SU-DHL-6 (cell line): Measurements from ENCODE around the gene DOCK1.

Experiments used
- H2AFZ ChIP-seq: fragments of 200-600 bp; sonication (generic); 2 replicates; pipeline ENCODE4 v1.6.1; 2014; ENCODE audit warnings: low read depth, mild to moderate bottlenecking, moderate library complexity, mixed read lengths, antibody characterized with exemption, low read length; ENCODE audit not compliant: severe bottlenecking
- H3F3A ChIP-seq: fragments of 200-600 bp; shearing (Covaris generic); 2 replicates; pipeline ENCODE4 v1.6.0; 2016; ENCODE audit warnings: antibody characterized with exemption, mild to moderate bottlenecking; ENCODE audit not compliant: insufficient read depth
- H3K27ac ChIP-seq: fragments of 200-600 bp; sonication (generic); 2 replicates; pipeline ENCODE4 v1.5.1; 2016; ENCODE audit warnings: low read depth, mild to moderate bottlenecking, low read length, moderate library complexity, mixed read lengths
- H3K27me3 ChIP-seq: fragments of 200-600 bp; sonication (generic), shearing (Covaris generic); 2 replicates; pipeline ENCODE4 v1.6.0; 2014; ENCODE audit warnings: mild to moderate bottlenecking, low read length
- H3K36me3 ChIP-seq: fragments of 200-600 bp; sonication (generic); 2 replicates; pipeline ENCODE4 v1.6.1; 2014; ENCODE audit warnings: mild to moderate bottlenecking, low read length, mixed read lengths
- H3K4me2 ChIP-seq: fragments of 300-600, 200-600 bp; shearing (Covaris generic), sonication (generic); 2 replicates; pipeline ENCODE4 v1.6.0; 2014; ENCODE audit warnings: low read length, low read depth, mild to moderate bottlenecking; ENCODE audit not compliant: poor library complexity, severe bottlenecking
- H3K4me3 ChIP-seq: fragments of 200-600 bp; sonication (generic); 2 replicates; pipeline ENCODE4 v1.5.1; 2014; ENCODE audit warnings: antibody characterized with exemption, low read length, mild to moderate bottlenecking, mixed read lengths; ENCODE audit not compliant: insufficient read depth, poor library complexity, severe bottlenecking
- H3K79me2 ChIP-seq: fragments of 200-600 bp; sonication (generic); 2 replicates; pipeline ENCODE4 v1.6.1; 2014; ENCODE audit warnings: mild to moderate bottlenecking, low read length, moderate library complexity; ENCODE audit not compliant: insufficient read depth
- H3K9ac ChIP-seq: fragments of 200-600 bp; sonication (generic); 2 replicates; pipeline ENCODE4 v1.7.0; 2014; ENCODE audit warnings: mild to moderate bottlenecking, low read length
- H3K9me2 ChIP-seq: fragments of 200-600 bp; sonication (generic); replicated peaks from 2 replicates; pipeline ENCODE4 v1.6.1; 2014; ENCODE audit warnings: low read length; ENCODE audit not compliant: insufficient read depth
- H3K9me3 ChIP-seq: fragments of 200-600 bp; sonication (generic); 2 replicates; pipeline ENCODE4 v1.6.1; 2014; ENCODE audit warnings: low read length, mixed read lengths; ENCODE audit not compliant: insufficient read depth
- H4K20me1 ChIP-seq: fragments of 200-600 bp; sonication (generic); 2 replicates; pipeline ENCODE4 v1.6.1; 2014; ENCODE audit warnings: low read depth, mild to moderate bottlenecking, antibody characterized with exemption, low read length, moderate library complexity, mixed read lengths
- EZH2phosphoT487 ChIP-seq: fragments of 200-600 bp; sonication (generic), shearing (Covaris generic); conservative IDR thresholded peaks from 2 replicates; pipeline ENCODE4 v1.6.1; 2018; ENCODE audit warnings: mild to moderate bottlenecking, antibody characterized with exemption, low read length, moderate library complexity, mixed read lengths
- TF ChIP-seq, protein P1 (sequence below): fragments of 200-600 bp; sonication (generic); IDR thresholded peaks from one replicate; pipeline ENCODE4 v1.5.1; 2017; ENCODE audit warnings: antibody characterized with exemption, mild to moderate bottlenecking, low read length, moderate library complexity; ENCODE audit not compliant: insufficient read depth, poor library complexity, severe bottlenecking

Gene DOCK1

DNA sequence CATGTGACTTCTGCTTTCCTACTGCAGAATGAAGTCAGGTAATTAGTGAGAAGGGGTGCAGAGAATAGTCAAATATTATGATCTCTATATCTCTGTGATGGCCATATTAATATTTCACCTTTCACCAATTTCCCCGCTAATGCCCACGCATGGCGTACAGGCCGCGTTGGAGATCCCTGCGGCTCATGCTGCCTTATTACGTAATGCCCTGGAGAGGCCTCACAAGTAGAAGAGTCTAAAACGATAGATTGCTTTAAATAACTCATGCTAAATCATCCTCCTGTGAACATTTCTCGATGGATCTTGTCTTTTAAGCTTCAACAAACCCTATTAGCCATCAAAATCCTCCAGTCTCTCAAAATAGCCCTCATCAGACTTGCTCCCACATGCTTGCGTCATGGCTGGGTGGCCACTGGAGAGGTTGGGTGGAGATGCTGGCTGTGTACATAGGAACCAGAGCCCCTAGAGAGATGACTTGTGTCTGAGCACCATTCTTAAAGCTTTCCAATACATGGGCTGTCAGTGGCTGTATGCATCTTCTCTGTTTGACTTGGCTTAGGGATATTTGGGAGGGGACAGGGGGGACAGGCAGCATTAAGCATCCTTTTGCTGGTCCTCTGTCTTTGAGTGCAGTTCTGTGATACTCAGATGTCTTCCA lies 370.7 kb downstream of the DOCK1 start:
- Histone ChIP-seq H3K27me3 (no peaks in the 10 kb centered on the region), H3K79me2 (no peaks in the 10 kb centered on the region), H3K27ac (no peak overlapping the region), H3K9me2 (no peaks in the 10 kb centered on the region), H3K4me3 (no peak overlapping the region), H3K9me3 (no peaks in the 10 kb centered on the region), H4K20me1 (no peaks in the 10 kb centered on the region), H3F3A (no peaks in the 10 kb centered on the region), H2AFZ (no peak overlapping the region), H3K9ac (no peak overlapping the region), H3K36me3 (no peaks in the 10 kb centered on the region), H3K4me2 (no peak overlapping the region)
- TF ChIP-seq, protein P1, sequence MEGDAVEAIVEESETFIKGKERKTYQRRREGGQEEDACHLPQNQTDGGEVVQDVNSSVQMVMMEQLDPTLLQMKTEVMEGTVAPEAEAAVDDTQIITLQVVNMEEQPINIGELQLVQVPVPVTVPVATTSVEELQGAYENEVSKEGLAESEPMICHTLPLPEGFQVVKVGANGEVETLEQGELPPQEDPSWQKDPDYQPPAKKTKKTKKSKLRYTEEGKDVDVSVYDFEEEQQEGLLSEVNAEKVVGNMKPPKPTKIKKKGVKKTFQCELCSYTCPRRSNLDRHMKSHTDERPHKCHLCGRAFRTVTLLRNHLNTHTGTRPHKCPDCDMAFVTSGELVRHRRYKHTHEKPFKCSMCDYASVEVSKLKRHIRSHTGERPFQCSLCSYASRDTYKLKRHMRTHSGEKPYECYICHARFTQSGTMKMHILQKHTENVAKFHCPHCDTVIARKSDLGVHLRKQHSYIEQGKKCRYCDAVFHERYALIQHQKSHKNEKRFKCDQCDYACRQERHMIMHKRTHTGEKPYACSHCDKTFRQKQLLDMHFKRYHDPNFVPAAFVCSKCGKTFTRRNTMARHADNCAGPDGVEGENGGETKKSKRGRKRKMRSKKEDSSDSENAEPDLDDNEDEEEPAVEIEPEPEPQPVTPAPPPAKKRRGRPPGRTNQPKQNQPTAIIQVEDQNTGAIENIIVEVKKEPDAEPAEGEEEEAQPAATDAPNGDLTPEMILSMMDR: no peak
- TF ChIP-seq EZH2phosphoT487: no peak

DNA sequence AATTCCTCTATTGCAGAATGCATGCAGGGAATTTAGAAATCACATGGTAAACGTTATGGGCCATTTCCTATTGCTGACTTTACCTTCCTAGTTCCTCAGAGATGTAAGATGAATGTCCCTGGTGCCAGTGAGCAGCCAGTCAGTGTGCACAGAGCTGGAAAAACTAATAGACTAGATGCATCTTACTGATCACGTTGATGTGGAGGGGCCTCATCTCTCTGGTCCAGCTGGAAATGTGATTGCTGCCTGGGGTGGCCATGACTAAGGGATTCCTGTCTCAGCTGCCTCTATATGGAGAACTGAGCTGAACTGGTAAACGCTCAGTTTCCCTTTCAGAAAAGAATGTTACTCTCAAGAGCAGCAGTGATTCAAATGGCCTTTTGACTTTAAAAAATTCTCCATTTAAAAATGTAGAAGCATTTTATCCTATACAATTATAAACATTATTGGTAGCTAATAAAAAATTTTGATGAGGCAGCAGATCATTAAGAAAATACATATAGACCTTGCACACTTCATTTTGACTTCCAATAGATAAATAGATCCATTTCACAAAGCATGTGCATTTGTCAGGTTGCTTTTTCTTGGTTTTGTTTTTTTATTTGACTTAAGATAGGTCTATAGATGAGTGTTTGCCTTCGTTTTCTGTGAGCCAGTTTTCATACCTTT lies 371.7 kb downstream of the DOCK1 start:
- no peaks in the 10 kb centered on the region for H3K36me3 ChIP-seq
- no peaks in the 10 kb centered on the region for H4K20me1 ChIP-seq
- no peaks in the 10 kb centered on the region for H3K9me2 ChIP-seq
- no peaks in the 10 kb centered on the region for H3K79me2 ChIP-seq
- no peak overlapping the region for H3K4me3 ChIP-seq
- H3K27ac ChIP-seq: no peak overlapping the region
- H3K4me2 ChIP-seq: no peak overlapping the region
- H3F3A ChIP-seq: no peaks in the 10 kb centered on the region
- no peak overlapping the region for H3K9ac ChIP-seq
- H2AFZ ChIP-seq: no peak overlapping the region
- TF ChIP-seq EZH2phosphoT487: no peak
- TF ChIP-seq, protein P1: no peak
- no peaks in the 10 kb centered on the region for H3K27me3 ChIP-seq
- no peaks in the 10 kb centered on the region for H3K9me3 ChIP-seq

DNA sequence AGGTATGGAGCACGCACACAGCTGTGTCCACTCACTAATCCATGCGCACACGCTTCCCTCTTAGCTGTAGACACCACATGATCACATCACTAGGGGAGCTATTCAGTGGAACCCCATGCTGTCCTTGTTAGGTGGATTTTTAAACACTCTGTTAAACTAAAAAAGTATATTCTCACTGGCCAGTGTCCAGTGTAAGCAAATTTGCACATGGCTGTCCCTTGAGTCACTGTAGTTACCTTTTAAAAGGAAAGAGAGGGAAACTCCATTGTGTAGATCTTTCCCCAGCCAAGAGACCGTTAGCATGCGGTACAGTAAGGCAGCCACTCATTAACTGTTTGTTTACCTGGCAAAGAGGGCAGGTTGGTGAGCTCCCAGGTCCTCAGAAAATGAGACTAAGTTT lies 372.8 kb downstream of the DOCK1 start:
- H3K9me2 ChIP-seq: no peaks in the 10 kb centered on the region
- no peaks in the 10 kb centered on the region for H3K79me2 ChIP-seq
- H3K27ac ChIP-seq: no peak overlapping the region
- no peak overlapping the region for H3K4me2 ChIP-seq
- no peak for TF ChIP-seq EZH2phosphoT487
- TF ChIP-seq, protein P1: no peak
- no peaks in the 10 kb centered on the region for H3K27me3 ChIP-seq
- H3F3A ChIP-seq: no peaks in the 10 kb centered on the region
- no peak overlapping the region for H3K9ac ChIP-seq
- no peaks in the 10 kb centered on the region for H3K36me3 ChIP-seq
- H3K4me3 ChIP-seq: no peak overlapping the region
- no peaks in the 10 kb centered on the region for H3K9me3 ChIP-seq
- H2AFZ ChIP-seq: no peak overlapping the region
- H4K20me1 ChIP-seq: no peaks in the 10 kb centered on the region
